Mesenchymal stem cell (in vitro differentiated cells and primary cell): ENCODE data around the gene THAP12.

Source experiments
- DNase-seq: peaks from one replicate; pipeline ENCODE4 v3.0.0-alpha.2; 2013
- H2AFZ ChIP-seq: one replicate; pipeline ENCODE4 v1.6.1; 2013; ENCODE audit warnings: low read depth, mild to moderate bottlenecking, control low read depth, inconsistent platforms, low read length, moderate library complexity
- H2AK5ac ChIP-seq: 2 replicates; pipeline ENCODE4 v1.6.1; 2013; ENCODE audit warnings: low read length, moderate library complexity, mild to moderate bottlenecking, inconsistent platforms; ENCODE audit not compliant: severe bottlenecking
- H2BK120ac ChIP-seq: one replicate; pipeline ENCODE4 v1.6.1; 2013; ENCODE audit warnings: low read depth, mild to moderate bottlenecking, inconsistent platforms, low read length, moderate library complexity
- H2BK12ac ChIP-seq, 2 experiments: one replicate each; pipeline ENCODE4 v1.6.1; 2013; ENCODE audit warnings: inconsistent platforms in 2 of 2, low read length in 2 of 2, mild to moderate bottlenecking in 2 of 2, moderate library complexity in 2 of 2, control low read depth in 1 of 2
- H2BK15ac ChIP-seq: one replicate; pipeline ENCODE4 v1.6.1; 2013; ENCODE audit warnings: mild to moderate bottlenecking, low read depth, inconsistent platforms; ENCODE audit not compliant: poor library complexity, severe bottlenecking
- H2BK5ac ChIP-seq: 2 replicates; pipeline ENCODE4 v1.6.1; 2013; ENCODE audit warnings: low read depth, mild to moderate bottlenecking, low read length, control low read depth, inconsistent platforms; ENCODE audit not compliant: poor library complexity, severe bottlenecking
- H3K14ac ChIP-seq, 2 experiments: one replicate each; pipeline ENCODE4 v1.6.1; 2013; ENCODE audit warnings: inconsistent platforms in 2 of 2, low read length in 2 of 2, control low read depth in 1 of 2, mild to moderate bottlenecking in 1 of 2, moderate library complexity in 1 of 2
- H3K18ac ChIP-seq, 2 experiments: one replicate each; pipeline ENCODE4 v1.6.1; 2013; ENCODE audit warnings: inconsistent platforms in 2 of 2, low read length in 2 of 2, control low read depth in 1 of 2, low read depth in 1 of 2, mild to moderate bottlenecking in 1 of 2
- H3K23ac ChIP-seq, 2 experiments: one replicate each; pipeline ENCODE4 v1.6.1; 2013; ENCODE audit warnings: inconsistent platforms in 2 of 2, low read length in 2 of 2, mild to moderate bottlenecking in 2 of 2, moderate library complexity in 2 of 2, control low read depth in 1 of 2
- H3K27ac ChIP-seq: 2 replicates; pipeline ENCODE4 v1.5.1; 2013; ENCODE audit warnings: mild to moderate bottlenecking, moderate library complexity, low read length, control low read depth, inconsistent platforms; ENCODE audit not compliant: poor library complexity, severe bottlenecking
- H3K27me3 ChIP-seq, 2 experiments: 2 replicates each; pipeline versions ENCODE4 v1.6.1 to v1.7.0; 2013; ENCODE audit warnings: low read length in 2 of 2, mild to moderate bottlenecking in 2 of 2, moderate library complexity in 2 of 2, control low read depth in 1 of 2, inconsistent platforms in 1 of 2; ENCODE audit not compliant: control insufficient read depth in 1 of 2, insufficient read depth in 1 of 2
- H3K36me3 ChIP-seq, 2 experiments: 2 replicates each; pipeline versions ENCODE4 v1.6.1 to v1.7.0; 2013; ENCODE audit warnings: low read length in 2 of 2, control low read depth in 1 of 2, inconsistent platforms in 1 of 2, low read depth in 1 of 2, mild to moderate bottlenecking in 1 of 2; ENCODE audit not compliant: insufficient read depth in 2 of 2, control insufficient read depth in 1 of 2
- H3K4ac ChIP-seq, 2 experiments: one replicate each; pipeline ENCODE4 v1.6.1; 2013; ENCODE audit warnings: inconsistent platforms in 2 of 2, low read length in 2 of 2, mild to moderate bottlenecking in 2 of 2, moderate library complexity in 2 of 2, control low read depth in 1 of 2, low read depth in 1 of 2
- H3K4me1 ChIP-seq: 2 replicates; pipeline ENCODE4 v1.6.1; 2013; ENCODE audit warnings: low read depth, low read length, control low read depth; ENCODE audit not compliant: control insufficient read depth, insufficient read depth
- H3K4me2 ChIP-seq: 2 replicates; pipeline ENCODE4 v1.6.1; 2013; ENCODE audit warnings: low read length, mild to moderate bottlenecking, inconsistent platforms; ENCODE audit not compliant: poor library complexity, severe bottlenecking
- H3K4me3 ChIP-seq, 2 experiments: 2 replicates each; pipeline versions ENCODE4 v1.5.1 to v1.7.0; 2013; ENCODE audit warnings: low read length in 2 of 2, mild to moderate bottlenecking in 2 of 2, control low read depth in 1 of 2, low read depth in 1 of 2; ENCODE audit not compliant: insufficient read depth in 1 of 2
- H3K79me1 ChIP-seq: replicated peaks from 2 replicates; pipeline ENCODE4 v1.6.1; 2013; ENCODE audit warnings: mild to moderate bottlenecking, control low read depth, low read length, inconsistent platforms; ENCODE audit not compliant: poor library complexity, severe bottlenecking
- H3K9ac ChIP-seq: 2 replicates; pipeline ENCODE4 v1.7.0; 2013; ENCODE audit warnings: mild to moderate bottlenecking, low read length, moderate library complexity
- H3K9me3 ChIP-seq: 2 replicates; pipeline ENCODE4 v1.7.0; 2013; ENCODE audit warnings: mild to moderate bottlenecking, low read length; ENCODE audit not compliant: control insufficient read depth
- H4K8ac ChIP-seq: one replicate; pipeline ENCODE4 v1.6.1; 2013; ENCODE audit warnings: inconsistent platforms, mild to moderate bottlenecking, low read length, moderate library complexity
- H4K91ac ChIP-seq: one replicate; pipeline ENCODE4 v1.6.1; 2013; ENCODE audit warnings: mild to moderate bottlenecking, low read length, inconsistent platforms
- WGBS: methylation state at CpG from one replicate; pipeline ENCODE4 v1.1.7; 2013; ENCODE audit warnings: mixed read lengths; 5-methylcytosine and 5-hydroxymethylcytosine counted together

Gene THAP12

GRCh38 chr11:76330651-76331050 is 50.3 kb downstream of the THAP12 start:
- no peak overlapping the region for H3K9ac ChIP-seq
- H3K4me3 ChIP-seq: no peak overlapping the region
- no peaks in the 10 kb centered on the region for H3K36me3 ChIP-seq
- H3K27me3 ChIP-seq: peaks cover 0 to 10% of the 10 kb centered on the region in 2 experiments
- no peak overlapping the region for H3K23ac ChIP-seq
- DNase-seq: no peak
- peaks cover 13% of the 10 kb centered on the region for H3K4me1 ChIP-seq
- no peak overlapping the region for H2AK5ac ChIP-seq
- no peak overlapping the region for H2BK15ac ChIP-seq
- H4K8ac ChIP-seq: no peak overlapping the region
- no peak overlapping the region for H2BK120ac ChIP-seq
- H3K4me2 ChIP-seq: no peak overlapping the region
- H3K4ac ChIP-seq: no peak overlapping the region
- no peak overlapping the region for H2AFZ ChIP-seq
- H3K79me1 ChIP-seq: no peaks in the 10 kb centered on the region
- H2BK12ac ChIP-seq: no peak overlapping the region
- H3K27ac ChIP-seq: no peak overlapping the region
- no peak overlapping the region for H3K14ac ChIP-seq
- no peak overlapping the region for H3K18ac ChIP-seq
- no peak overlapping the region for H4K91ac ChIP-seq
- 96% methylated on average over 7 of the region's 7 CpGs for WGBS
- H3K9me3 ChIP-seq: peaks cover 11% of the 10 kb centered on the region
- H2BK5ac ChIP-seq: no peak overlapping the region

DNA sequence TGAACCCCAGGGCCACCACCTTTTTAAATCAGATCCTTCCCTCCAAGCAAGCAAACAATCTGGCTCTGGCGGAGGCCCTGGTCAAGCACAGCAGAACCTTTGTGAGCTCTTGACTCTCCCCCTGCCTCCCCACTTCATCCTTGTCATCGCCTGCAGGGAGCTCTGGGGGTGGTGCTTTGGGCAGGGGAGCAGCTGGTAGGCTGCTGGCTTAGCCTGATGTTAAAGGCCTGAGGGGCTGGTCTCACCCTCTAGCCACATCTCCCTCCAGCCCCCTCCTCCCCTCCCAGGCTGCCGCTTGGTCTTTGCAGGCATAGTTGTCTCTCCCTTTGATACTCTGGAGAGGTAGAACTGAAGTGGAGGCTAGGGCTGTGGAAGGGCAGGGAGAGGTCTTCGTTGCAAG is 50.9 kb downstream of the THAP12 start:
- peak overlapping the region; percentile 13 for H4K8ac ChIP-seq
- H2BK120ac ChIP-seq: peak overlapping the region; percentile 50
- H3K4me1 ChIP-seq: peaks cover 13% of the 10 kb centered on the region
- peaks cover 4% of the 10 kb centered on the region for H3K9me3 ChIP-seq
- H3K9ac ChIP-seq: no peak overlapping the region
- H3K23ac ChIP-seq: no peak overlapping the region
- H3K4ac ChIP-seq: no peak overlapping the region
- peak overlapping the region in 1 of 2 experiments; percentile 1 for H2BK12ac ChIP-seq
- no peak overlapping the region for H3K27ac ChIP-seq
- H3K79me1 ChIP-seq: no peaks in the 10 kb centered on the region
- peak overlapping the region; percentile 6 for H2AK5ac ChIP-seq
- H3K27me3 ChIP-seq: peaks cover 0 to 10% of the 10 kb centered on the region in 2 experiments
- 66% methylated on average over 3 of the region's 4 CpGs for WGBS
- H2BK15ac ChIP-seq: no peak overlapping the region
- H3K18ac ChIP-seq: peak overlapping the region; percentile 45 to 55
- H3K14ac ChIP-seq: no peak overlapping the region
- no peak overlapping the region for H4K91ac ChIP-seq
- DNase-seq: no peak
- no peak overlapping the region for H2AFZ ChIP-seq
- H3K36me3 ChIP-seq: no peaks in the 10 kb centered on the region
- no peak overlapping the region for H2BK5ac ChIP-seq
- no peak overlapping the region for H3K4me2 ChIP-seq
- H3K4me3 ChIP-seq: no peak overlapping the region

DNA sequence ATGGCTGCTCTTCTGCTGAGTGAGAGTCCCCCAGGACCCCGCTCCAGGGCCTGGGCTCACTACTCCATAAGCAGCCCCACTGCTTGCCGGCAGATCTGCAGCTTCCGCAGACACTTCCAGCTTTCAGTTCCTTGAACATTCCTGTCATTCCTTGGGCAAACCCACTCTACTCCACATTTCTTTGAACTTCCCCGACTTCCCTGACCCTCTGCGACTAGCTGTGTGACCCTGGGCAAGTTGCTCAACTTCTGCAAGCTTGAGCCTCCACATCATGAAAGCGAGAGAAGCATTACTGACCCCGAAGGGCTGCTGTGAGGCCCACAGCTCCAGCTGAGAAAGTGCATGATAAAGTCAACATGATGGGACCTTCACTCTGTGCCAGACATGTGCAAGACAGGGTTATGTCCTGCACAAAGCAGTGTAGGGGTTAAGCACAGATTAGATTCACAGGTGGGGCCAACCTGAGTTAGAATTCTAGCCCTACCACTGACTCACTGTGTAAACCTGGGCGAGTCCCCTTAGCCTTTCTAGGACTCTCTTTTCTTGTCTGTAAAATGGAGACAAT is 51.8 kb downstream of the THAP12 start:
- H2BK5ac ChIP-seq: no peak overlapping the region
- no peak overlapping the region for H3K27ac ChIP-seq
- H3K27me3 ChIP-seq: peaks cover 0 to 10% of the 10 kb centered on the region in 2 experiments
- no peak overlapping the region for H2BK12ac ChIP-seq
- H3K4me1 ChIP-seq: peaks cover 13% of the 10 kb centered on the region
- no peaks in the 10 kb centered on the region for H3K79me1 ChIP-seq
- H2BK120ac ChIP-seq: no peak overlapping the region
- no peak overlapping the region for H3K9ac ChIP-seq
- H4K91ac ChIP-seq: no peak overlapping the region
- 7% methylated on average over 7 of the region's 8 CpGs for WGBS
- no peak overlapping the region for H3K18ac ChIP-seq
- no peaks in the 10 kb centered on the region for H3K9me3 ChIP-seq
- H2BK15ac ChIP-seq: no peak overlapping the region
- no peak overlapping the region for H3K4ac ChIP-seq
- peak; percentile 74 for DNase-seq
- no peak overlapping the region for H3K14ac ChIP-seq
- no peak overlapping the region for H3K23ac ChIP-seq
- no peak overlapping the region for H3K4me3 ChIP-seq
- H3K36me3 ChIP-seq: no peaks in the 10 kb centered on the region
- H4K8ac ChIP-seq: no peak overlapping the region
- H2AFZ ChIP-seq: no peak overlapping the region
- no peak overlapping the region for H2AK5ac ChIP-seq
- H3K4me2 ChIP-seq: no peak overlapping the region

DNA sequence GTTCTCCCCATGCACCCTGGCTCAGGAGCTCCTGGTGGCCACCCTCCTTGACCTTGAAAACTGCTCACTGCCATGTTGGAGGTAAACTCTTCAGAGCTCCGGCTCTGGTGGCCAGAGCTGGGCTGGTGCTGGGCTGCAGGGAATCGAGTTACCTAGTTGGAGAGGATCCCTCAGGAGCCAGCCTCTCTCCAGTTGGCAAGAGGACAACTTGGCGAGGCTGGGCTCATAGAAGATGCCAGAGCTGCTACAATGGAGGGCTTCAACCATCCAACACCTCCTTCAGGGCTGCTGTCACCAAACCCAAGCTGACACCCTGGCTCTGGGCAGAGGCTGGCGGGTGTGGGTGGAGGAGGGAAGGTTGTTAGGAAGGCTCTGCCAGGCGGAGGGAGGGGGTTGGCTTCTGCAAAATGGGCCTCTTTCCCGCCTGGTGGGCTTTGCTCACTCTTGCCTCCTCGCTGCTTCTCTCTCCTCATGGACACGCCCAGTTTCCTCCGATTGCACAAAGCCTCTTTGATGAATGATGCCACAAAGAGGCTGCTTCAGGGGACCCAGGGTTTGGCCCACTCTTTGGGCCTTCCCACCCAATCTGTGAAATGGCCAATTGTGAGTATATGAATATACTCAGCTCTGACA is 53.1 kb downstream of the THAP12 start:
- Histone ChIP-seq H2BK15ac (no peak overlapping the region), H3K27ac (no peak overlapping the region), H3K4me2 (no peak overlapping the region), H3K4ac (no peak overlapping the region), H3K9ac (no peak overlapping the region), H2BK5ac (no peak overlapping the region), H3K9me3 (no peaks in the 10 kb centered on the region), H4K8ac (no peak overlapping the region), H3K23ac (no peak overlapping the region), H2BK120ac (no peak overlapping the region), H3K79me1 (no peaks in the 10 kb centered on the region), H3K4me3 (no peak overlapping the region), H2BK12ac (peak overlapping the region in 1 of 2 experiments; percentile 39), H4K91ac (no peak overlapping the region), H3K14ac (no peak overlapping the region), H2AK5ac (no peak overlapping the region), H3K4me1 (peaks cover 13% of the 10 kb centered on the region), H2AFZ (no peak overlapping the region), H3K18ac (no peak overlapping the region), H3K27me3 (peaks cover 2 to 10% of the 10 kb centered on the region in 2 experiments), H3K36me3 (no peaks in the 10 kb centered on the region)
- WGBS: 85% methylated on average over 7 of the region's 9 CpGs
- DNase-seq: no peak
